GDM1 (cell line): ENCODE data around the gene SLC4A5.
"Not testable (repeated sequence)": the region's sequence is repeated elsewhere in the genome, so short reads cannot be mapped to it uniquely, and the experiment has no call there.

Experiments used
- DNase-seq: peaks from one replicate; lab custom pipeline; 2025; lab: John Stamatoyannopoulos, UW

The SLC4A5 gene

DNA sequence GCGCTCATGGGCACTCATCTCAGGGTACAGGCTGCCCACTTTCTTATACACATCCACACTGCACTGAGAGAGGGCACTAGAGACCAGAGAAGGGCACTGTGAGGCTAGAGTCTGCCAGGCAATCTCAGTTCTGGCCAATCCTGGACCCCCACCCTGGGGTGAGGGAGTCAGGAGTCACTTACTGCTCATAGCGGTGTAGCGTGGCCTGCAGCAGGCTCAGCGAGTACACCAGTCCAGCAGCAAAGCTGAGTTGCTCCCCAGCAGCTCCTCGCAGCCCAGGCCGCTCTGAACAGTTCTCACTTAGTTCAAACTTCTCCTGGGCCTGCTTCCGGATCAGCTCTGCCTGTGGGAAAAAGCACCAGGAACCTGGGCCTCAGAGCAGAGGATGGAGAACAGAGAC lies 24.6 kb upstream of the SLC4A5 start:
- DNase-seq = no peak

DNA sequence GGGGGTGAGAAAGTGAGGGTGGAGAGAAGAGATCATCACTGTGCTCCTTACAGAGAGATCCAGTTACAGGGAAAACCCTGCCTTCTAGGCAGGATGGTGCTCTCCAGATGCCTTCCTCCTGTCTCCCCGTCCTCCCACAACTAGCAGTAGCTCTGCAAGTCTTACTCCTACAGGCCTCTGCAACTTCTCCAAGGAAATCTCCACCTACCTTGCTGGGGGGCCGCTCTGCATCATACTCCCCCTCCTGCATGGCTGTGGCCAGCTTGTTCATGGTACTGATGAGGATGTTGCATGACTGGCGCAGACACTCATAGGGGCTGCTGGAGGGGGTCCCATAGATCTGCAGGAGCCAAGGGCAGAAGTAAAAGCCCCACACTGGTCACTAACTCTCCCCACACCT lies 22.8 kb upstream of the SLC4A5 start:
- no peak for DNase-seq

GRCh38 chr2:74364533-74365505 lies 21.6 kb upstream of the SLC4A5 start:
- DNase-seq = no peak

GRCh38 chr2:74361327-74361726 lies 18.1 kb upstream of the SLC4A5 start:
- DNase-seq = no peak

GRCh38 chr2:74357627-74358026 lies 14.4 kb upstream of the SLC4A5 start:
- DNase-seq = no peak

GRCh38 chr2:74349889-74350288 lies 6.7 kb upstream of the SLC4A5 start:
- no peak for DNase-seq

- no peak for DNase-seq
Measured at GRCh38 chr2:74347742-74348141, 4.5 kb upstream of the SLC4A5 start.

- no peak for DNase-seq
Measured at GRCh38 chr2:74347303-74347702, 4.1 kb upstream of the SLC4A5 start.

- no peak for DNase-seq
Measured at GRCh38 chr2:74345272-74345943, 2.2 kb upstream of the SLC4A5 start.

DNA sequence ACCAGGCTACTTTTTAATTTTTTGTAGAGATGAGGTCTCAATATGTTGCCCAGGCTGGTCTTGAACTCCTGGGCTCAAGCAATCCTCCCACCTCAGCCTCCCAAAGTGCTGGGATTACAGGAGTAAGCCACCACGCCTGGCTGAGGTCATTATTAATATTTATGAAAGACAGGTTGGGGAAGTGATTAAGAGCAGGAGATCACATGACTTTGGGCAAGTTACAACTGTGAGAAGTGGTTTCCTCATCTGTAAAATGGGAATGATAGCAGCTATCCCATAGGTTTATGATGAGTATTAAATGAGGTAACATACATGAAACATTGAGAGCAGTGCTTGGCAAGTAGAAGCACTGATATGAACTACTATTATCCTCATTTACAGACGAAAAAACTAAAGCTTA lies 7.0 kb downstream of the SLC4A5 start:
- DNase-seq = not testable (repeated sequence)

DNA sequence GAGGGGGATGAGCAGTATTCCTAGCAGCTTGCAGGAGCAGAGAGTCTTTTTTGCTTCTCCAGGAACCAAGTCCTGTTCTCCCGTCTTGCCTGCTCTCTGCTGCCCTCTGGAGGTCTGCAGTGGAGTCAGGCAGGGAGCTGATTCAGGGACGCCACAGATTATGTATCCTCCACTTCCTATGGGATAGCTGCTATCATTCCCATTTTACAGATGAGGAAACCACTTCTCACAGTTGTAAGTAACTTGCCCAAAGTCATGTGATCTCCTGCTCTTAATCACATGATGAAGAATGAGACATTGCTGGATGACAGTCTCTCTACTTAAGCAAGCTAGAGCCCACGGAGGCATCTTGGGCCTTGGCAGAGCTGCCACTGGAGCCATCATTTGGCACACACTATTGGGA lies 8.3 kb downstream of the SLC4A5 start:
- peak; percentile 46 for DNase-seq

- no peak for DNase-seq
Measured at GRCh38 chr2:74333896-74334586, 9.2 kb downstream of the SLC4A5 start.

- DNase-seq = peak; percentile 33
Measured at GRCh38 chr2:74333175-74333574, 10.0 kb downstream of the SLC4A5 start.

- no peak for DNase-seq
Measured at GRCh38 chr2:74332550-74333174, 10.6 kb downstream of the SLC4A5 start.

GRCh38 chr2:74328573-74328972 lies 14.6 kb downstream of the SLC4A5 start:
- no peak for DNase-seq

- no peak for DNase-seq
Measured at GRCh38 chr2:74328074-74328473, 15.1 kb downstream of the SLC4A5 start.

GRCh38 chr2:74327627-74328026 lies 15.6 kb downstream of the SLC4A5 start:
- no peak for DNase-seq

DNA sequence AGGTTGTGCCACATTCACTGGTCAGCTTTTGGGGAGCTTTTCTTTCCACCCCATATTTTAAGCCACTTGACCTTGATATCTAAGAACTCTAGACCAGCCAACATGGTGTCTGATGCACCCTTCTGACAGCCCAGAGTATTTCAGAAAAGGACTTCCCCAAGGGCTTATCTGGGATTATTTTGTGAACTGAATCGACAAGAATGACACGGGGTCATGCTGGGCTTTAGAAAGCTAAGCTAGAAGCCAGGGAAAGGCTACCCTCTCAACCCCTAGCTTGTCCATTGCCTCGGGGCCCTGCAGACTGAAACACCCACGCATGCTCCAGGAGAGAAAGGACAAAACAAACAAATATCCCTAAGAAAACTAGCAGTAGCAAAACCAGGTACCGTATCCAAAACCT lies 16.0 kb downstream of the SLC4A5 start:
- DNase-seq = no peak

- DNase-seq = no peak
Measured at GRCh38 chr2:74325815-74326214, 17.4 kb downstream of the SLC4A5 start.

- no peak for DNase-seq
Measured at GRCh38 chr2:74321737-74322136, 21.5 kb downstream of the SLC4A5 start.

DNA sequence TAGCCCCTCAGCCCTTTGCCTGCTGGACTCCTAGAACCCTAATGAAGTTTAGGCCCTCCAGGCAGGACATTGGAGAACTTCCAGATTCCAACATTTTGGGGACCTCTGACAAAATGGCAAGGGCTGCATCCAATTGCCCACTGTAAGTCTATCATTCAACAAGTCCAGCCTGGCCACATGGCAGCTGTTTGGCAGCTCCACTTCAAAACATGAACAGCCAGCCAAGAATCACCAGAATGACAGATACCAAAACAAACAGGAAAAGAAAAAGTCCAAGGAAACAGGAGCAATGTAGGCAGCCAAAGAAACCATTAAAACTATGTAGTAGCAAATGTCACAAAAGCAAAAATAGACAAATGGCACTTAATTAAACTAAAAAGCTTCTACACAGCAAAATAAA lies 25.5 kb downstream of the SLC4A5 start:
- DNase-seq = no peak

- no peak for DNase-seq
Measured at GRCh38 chr2:74316627-74317295, 26.5 kb downstream of the SLC4A5 start.
